ENCODE measurements around the gene GGT1.
"Not testable (repeated sequence)": the region's sequence is repeated elsewhere in the genome, so short reads cannot be mapped to it uniquely, and the experiment has no call there.

The GGT1 gene

DNA sequence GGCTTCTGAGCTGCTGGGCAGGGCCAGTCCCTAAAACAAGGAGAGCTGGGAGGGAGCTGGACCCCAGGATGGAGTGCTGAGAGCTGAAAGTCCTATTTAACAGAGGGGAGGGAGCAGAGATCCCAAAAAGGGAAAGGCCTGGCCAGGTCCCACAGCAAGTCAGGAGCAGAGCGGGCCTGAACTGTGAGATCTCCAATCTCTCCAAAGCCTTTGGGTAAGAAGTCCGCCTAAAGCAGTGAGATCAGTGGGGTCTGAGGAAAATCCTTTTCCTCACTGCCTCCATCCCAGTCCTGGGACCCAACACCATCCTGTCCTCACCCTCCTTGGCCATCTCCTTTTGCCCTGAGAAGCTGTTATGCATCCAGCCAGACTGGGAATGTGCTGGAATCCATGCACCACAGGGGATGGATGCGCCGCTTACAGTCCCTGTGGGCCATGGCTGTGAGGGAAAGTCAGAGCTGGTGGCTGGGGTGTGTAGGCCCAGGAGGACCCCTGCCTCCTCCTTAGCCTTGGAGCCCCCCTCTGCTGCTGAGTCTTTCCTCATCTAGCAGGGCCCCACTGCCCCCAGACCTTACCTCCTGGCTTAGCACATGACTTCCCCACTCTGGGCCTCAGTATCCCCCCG is 18.7 kb upstream of the GGT1 start:
- DNase-seq = no peak

DNA sequence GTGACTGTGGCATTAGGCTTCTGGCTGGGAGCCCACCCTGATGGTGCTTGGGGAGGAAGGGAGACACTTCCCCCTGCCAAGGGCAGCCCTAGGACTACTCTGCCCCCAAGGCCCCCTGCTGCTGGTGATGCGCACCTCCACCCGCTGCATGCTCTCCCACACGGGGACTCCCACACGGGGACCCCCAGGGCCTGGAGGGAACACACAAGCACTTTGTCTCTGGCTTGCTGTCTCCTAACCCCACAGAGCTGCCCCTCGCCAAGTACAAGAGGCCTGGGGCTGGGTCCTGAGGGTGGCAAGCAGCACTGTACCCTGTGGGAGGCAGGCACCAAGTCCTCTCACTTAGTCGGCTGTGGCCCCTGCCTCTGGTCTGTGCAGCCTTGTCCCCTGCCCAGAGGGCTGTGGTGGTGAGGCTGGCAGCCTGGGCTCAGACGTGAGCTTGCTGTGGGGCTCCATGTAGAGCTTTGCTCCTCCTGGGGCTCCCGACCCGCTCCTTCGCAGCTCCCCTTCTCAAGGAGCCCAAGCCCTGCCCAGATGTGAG is 18.1 kb upstream of the GGT1 start:
- no peak for DNase-seq

DNA sequence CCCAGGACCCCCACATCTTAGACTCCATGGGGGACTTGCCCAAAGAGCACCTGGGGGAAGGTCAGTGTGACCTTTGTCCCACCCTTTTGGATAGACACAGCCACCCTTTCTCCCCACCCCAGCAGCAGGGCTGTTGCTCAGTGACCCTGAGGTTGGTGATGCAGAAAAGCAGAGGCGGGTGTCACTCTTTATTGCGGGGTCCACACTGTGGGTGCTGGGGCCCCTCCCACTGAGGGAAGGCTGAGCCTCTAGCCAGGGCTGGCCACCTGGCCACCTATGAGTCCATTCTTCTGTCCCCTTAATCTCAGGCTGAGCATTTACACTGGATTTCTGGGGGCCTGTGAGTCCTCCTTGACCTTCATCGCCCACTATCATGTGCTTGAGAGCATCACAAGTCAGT is 17.5 kb upstream of the GGT1 start:
- no peak for DNase-seq

DNA sequence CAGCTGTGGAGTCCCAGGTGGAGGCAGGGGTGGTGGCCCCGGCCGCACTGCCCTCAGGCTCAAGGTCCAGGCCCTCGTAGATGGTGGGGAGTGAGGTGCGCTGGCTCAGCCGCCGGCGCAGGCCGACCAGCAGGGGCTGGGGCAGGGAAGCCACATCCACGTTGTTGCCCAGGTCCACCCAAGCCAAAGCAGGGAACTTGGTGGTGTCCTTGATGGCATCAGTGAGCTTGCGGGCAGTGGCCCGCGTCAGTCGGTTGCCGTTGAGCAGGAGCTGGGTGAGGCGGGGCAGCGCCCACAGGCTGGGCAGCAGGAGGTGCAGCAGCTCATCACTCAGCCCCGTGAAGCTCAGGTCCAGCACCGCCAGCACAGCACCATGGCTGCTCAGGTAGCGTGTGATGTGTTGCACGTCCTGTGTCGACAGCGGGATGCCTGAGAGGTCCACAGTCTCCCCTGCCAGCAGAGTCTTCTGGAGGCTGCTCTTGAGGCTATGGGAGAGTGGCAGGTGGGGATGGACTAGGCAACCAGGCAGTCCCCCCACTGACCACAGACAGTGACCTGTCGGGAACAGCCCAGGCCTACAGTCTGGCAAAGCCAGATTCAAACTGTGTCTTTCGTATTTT is 17.0 kb upstream of the GGT1 start:
- DNase-seq = no peak

DNA sequence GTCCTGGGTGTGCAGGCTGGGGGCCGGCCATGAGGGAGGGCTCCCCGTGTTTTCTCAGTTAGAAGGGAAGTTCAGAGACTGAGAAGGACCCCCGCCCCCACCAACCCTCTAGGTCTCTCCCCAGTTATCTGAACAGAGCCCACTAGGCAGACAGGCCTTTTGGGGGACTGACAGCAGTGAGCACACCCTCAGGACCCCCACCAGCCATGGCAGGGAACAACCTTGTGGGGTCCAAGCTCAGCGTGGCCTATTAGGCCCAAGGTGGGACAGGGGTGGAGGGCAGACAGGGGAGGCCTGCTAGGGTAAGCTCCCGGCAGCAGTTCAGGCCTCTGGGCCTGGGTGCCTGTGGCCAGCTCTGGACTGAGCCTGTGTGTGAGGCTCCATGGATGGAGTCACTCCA is 15.7 kb upstream of the GGT1 start:
- DNase-seq = no peak

DNA sequence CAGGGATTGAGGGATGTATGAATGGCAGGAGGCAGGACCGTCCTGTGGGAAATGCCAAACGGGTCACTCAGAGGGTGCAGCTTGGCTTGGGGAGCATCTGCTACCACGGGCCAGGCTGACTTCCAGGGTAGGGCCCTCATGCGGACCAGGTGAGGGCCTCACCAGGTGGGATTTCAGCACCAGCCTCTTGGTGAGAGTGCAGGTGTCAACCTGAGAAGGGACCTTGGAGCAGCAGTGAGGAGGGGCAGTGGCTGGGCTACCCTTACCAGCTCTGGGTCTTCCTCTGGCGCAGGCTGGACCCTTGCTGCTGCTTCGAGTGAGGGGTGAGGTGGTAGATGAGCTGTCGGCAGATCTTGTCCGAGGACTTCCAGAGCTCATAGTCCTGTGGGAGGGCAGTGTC is 15.0 kb upstream of the GGT1 start:
- no peak for DNase-seq

DNA sequence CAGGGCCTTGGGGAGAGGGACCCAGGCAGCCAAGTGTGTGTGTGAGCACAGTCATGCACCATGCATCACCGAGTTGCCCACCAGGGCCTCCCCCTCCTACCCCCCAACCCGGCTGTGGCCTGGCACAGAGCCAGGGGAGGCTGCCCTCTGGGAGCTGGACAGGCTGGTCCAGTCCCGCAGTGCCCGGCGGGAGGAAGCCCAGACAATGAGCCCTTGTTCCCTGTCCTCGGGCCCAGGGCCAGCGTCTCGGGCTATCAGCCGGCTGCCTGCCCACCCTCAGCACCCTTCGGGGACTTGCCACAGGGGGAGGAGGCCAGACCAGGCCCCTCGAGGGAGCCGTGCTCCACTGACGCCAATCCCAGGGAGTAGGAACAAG is 14.6 kb upstream of the GGT1 start:
- no peak for DNase-seq

DNA sequence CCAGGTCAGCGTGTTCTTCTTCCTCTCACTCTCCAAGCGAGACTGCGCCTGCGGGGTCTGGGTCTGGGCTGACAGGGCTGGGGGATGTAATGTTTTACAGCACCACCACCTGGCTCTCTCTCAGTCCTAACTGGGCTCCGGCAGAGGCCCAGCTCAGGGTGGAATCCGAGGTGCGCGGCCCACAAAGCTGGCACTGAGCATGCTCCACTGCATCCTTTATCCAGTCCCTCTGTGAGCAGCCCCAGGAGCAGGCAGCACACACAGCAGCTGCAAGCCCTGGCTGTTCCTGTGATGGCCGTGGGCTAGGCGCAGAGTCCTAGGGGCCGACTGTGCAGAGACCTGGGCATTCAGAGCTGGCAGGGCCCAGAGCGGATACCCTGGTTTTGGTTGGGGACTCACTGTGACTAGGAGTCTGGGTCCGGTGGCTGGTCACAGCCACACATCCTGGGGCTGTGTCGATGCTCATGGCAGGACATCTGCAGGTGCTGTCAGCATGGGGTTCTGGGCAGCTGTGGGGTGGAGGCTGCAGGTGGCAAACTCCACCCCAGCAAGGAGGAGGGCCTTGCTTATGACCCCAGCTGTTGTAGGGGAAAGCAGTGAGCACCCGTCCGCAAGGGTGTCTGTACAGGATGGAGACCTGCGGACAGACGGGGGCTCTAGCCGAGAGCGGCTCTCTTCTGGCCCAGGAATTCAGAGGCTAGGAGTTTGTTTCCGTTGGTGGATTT is 14.1 kb upstream of the GGT1 start:
- DNase-seq = no peak

DNA sequence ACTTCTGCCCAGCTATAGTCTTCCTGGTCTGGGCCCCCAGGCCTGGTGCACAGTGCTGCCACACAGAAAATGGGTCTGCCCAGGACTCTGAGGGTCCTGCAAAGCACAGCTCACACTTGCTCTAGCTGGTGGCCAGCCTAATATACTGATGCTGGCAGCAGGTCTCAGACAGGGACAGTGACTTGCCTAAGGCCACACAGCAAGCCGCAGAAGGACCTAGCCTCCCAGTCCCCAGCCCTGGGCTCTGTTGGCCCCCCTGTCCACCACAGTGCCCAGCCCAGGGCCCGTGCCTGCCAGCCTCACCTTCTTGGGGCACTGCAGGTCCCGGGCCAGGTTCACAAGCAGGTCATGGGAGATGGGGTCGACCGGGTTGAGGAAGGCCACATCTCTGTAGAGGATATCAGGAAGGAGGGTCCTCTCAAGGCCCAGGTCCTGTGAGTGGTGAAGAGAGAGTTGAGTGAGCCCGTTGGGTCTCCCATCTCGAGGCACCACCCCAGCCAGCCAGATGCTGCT is 13.4 kb upstream of the GGT1 start:
- DNase-seq = no peak

DNA sequence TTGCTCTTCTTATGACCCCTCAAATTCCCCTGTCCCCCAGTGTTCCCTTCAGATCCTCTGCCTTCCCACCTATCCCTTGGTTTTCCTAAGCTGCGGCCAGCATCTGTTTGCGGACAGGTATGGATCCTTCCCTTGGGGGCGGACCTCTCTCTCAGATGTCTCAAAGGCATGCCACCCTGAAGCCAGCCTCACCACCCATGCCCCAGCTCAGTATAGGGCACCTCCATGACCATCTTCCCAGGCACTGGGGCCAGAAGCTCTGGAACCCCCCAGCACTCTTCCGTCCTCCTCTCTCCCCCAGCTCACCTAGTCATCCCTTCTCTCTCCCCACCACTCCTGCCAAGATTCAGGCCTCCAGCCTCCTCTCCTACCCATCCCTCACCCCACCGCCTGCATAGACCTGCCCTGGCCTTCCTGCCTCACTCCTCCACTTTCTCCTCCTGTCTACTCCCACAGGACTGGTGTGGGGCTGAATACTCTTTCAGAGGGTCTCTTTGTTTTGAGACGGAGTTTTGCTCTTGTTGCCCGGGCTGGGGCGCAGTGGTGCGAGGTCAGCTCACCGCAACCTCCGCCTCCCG is 12.3 kb upstream of the GGT1 start:
- DNase-seq = no peak

DNA sequence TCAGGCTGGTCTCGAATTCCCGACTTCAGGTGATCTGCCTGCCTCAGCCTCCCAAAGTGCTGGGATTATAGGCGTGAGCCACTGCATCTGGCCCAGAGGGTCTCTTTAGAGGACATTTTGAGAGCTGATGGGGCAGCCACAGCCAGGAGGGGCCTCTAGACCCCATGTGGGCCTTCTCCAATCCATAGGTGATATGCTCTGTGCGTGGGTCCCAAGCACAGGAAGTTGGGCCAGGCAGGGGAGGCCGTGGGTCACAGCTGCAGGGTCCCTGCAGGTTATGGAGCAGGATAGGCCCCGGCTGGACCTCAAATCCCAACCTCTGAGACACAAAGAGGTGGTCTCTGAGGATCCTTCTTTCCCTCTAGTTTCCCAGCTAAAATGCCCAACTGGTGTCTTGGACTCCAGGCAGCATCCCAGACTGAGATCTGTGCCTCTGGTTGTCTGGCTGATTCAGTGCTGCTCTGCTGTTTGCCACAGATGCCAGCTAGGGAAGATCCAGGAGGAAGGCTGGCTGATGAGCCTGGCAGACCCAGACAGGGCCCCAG is 11.6 kb upstream of the GGT1 start:
- no peak for DNase-seq

DNA sequence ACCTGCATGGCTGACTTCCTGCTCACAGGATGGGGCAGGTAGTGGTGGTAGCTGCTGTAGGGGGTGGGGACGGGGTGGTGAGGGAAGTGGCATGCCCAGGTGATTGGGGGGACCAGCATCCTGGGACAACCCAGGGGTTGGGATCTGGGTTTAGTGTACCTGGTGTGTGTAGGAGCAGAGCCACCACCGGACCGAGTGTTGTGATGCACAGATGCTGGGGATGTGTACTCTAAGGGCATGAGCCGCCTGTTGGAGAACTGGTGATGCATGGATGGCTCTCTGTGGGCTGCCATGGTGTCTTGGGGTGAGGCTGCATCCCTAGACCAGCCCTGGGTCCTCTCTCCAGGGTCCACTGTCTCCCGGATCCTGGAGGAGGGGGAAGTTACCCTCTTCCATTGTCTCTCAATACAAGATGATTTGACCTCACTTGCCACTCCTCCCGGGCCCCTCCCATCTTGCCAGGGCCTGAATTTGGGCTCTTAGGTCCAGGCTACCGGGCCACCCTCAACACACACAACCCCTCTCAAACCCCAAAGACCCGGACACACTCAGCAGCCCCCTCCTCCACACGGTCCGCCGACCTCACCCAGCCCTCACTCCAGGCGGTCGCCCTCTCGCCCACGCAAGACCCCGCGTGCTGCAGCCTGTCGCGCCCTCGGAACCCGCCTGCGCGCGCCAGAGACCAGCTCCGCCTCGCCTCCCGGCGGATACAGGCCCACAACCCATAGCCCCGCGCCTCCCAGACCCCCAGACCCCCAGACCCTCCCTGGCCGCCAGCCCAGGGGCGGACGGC is 10.7 kb upstream of the GGT1 start:
- DNase-seq = no peak

DNA sequence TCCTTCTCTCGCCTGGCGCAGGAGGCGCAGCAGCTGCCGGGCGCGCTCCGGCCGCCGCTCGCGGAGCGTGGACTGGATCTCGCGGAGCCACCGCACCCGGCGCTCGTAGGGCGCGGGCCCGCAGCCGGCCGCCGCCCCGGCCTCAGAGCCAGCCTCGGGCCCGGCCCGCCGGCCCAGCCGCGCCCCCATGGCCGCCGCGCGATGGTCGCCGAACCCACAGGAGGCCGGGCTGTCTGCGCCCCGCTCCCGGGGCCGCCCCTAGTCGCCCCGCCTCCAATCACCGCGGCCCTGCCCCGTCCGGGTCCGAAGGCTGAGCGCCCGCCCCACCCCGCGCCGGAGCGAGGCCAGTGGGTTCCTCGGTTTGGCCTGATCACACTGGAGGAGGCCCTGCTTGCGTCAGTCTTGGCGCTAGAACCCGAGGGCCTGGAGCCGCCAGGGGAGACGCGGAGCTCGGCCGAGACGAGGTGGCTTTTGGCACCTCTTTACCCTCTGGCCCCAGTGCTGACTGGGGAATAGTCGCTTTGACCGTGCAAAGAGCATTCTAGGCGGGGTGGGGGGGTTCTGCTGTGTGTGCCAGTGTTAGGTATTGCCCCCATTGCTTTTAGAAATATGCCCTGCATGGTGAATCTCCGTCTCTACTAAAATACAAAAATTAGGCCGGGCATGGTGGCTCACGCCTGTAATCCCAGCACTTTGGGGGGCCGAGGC is 10.0 kb upstream of the GGT1 start, which contains the start of gene LRRC75B:
Gene LRRC75B (minus strand): TSS at position 223 of the 708 bp plus-strand sequence. CDS start 34 bp downstream, at position 189.
- DNase-seq = peak; percentile 69

DNA sequence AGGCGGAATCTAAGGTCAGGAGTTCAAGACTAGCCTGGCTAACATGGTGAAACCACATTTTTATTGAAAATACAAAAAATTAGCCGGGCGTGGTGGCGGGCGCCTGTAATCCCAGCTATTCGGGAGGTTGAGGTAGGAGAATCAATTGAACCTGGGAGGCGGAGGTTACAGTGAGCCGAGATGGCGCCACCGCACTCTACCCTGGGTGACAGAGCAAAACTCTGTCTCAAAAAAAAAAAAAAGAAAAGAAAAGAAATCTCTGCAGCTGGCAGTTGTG is 9.5 kb upstream of the GGT1 start:
- DNase-seq = not testable (repeated sequence)

DNA sequence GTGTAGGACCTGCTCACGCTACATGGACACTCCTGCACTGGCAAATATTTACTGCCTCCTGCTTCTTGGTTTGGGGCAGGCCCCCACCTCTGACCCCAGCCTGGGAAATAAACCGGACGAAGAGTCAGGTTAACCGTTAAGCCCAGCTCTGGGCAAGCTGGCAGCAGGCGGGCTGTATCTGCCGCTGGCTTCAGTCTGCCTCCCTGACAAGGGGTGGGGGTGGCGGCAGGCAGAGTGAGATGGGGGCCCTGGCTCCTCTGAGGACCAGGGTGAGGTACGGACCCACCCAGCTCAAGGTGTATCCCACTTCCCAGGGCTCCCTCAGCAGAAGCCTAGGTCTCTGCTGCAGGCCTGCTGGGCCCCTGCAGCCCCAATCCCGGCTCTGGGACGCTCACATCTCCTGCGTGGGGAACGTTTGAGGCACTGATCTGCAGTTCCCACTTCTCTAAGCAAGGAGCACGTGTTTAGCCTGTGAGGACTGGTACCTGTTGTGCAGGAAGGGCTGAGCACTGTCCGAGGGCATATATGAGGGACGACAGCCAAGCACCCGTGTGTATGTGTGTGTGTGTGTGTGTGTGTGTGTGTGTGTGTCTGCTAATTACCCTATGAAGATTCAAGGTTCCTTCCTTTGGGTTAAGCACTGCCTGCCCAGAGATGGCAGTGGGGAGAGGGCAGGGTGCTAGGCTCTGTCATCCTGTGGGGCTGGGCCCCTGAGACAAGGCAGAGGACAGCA is 9.0 kb upstream of the GGT1 start:
- no peak for DNase-seq

DNA sequence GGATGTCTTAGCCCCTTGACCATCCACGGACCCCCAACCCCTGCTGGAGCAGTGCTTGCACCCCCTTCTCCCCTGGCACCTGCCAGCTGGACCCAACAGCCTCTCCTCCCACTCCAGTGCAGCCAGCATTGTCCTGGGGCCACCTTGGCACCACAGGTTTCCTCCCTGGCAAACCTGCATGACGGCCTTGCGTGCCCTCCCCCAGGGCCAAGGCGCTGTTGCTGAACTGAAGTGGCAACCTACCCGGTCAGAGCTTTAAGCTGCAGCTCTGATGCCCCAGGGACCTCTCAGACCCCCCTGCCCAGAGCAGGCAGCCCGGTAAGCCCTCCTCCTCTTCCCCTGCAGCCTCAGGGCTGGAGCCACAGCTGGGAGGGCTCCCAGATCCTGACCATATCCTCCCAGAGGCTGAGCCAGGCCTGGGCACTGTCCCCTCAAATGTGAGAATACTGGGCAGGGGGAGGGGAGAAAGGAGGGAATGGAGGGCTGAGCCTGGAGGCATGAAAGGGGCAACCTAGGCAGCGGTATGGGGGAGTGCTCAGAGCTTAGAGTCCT is 8.3 kb upstream of the GGT1 start:
- no peak for DNase-seq

DNA sequence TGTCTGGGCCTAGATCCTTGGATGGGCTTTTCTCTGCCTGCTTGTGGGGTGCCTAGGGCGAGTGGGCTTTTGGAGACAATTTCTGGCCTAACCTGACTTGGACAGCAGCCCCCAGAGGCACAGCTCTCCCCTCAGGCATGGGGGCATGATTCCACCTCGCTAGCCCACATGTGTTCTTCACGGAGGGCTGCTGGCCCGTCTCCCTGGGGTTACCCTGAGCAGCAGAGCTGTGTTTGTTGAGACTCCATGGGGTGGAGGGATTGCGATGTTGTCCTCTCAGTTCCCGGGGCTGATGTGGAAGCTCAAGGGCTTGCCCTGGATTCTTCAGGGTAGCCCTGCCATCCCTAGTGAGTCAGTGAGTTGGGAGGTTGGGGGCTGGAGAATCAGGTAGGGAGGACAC is 7.8 kb upstream of the GGT1 start:
- DNase-seq = no peak

DNA sequence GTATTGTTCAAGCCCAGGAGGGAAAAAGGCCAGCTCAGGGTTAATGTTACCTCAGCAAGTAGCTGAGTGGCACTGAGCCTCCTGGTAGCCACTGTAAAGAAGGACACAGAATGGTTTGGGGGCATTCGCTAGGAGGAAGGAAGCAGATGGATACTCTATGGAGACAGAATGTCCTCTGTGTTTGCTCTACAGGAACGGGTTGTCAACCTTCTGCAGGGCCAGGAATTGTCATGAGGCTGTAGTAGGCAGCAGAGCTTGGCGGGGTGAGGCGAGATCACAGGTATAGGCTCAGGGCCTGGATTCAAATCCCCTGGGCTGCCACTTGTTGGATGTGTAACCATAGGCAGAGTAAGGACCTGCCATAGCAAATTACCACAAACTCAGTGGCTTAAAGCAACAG is 7.1 kb upstream of the GGT1 start:
- no peak for DNase-seq

DNA sequence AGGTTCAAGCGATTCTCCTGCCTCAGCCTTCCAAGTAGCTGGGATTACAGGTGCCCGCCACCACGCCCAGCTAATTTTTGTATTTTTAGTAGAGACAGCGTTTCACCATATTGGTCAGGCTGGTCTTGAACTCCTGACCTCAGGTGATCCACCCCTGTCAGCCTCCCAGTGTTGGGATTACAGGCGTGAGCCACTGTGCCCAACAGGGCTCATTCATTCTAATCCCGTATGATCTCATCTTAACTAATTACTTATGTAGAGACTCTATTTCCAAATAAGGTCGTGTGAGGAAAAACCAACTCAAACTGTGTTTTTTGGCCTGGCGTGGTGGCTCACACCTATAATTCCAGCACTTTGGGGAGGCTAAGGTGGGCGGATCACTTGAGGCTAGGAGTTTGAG is 5.9 kb upstream of the GGT1 start:
- not testable (repeated sequence) for DNase-seq

DNA sequence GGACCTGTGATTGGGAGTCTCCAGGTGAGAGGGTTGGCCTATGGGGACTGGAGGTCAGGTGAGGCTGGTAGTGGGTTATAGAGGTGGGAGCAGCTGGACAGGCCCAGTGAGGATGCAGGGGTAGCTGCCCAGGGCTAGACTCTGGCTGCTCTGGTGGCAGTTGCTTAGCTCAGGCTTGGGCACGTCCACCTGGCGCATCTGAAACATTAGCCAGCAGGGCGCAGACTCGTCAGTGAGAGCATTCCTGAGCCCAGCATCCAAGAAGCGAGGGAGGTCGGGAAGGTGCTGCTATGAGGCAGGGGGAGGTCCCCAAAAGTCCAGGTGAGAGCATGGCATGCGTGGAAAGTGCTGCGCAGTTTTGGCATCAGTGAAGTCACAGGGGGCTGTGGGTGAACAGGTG is 3.5 kb upstream of the GGT1 start:
- no peak for DNase-seq

Measured in activated CD4-positive, alpha-beta T cell treated with anti-CD3 and anti-CD28 coated beads, Interleukin-2, Interleukin-6, amounts not matched to agents 100 ng/mL and 50 ng/mL, durations not matched to agents 16 hours and 8 hours (primary cell).